WTC11 (cell line): Measurements from ENCODE around the gene TMCO2. TPM values are rescaled to one million over a fixed set of nuclear protein-coding genes. Genes with fewer than 3 reads are reported as not detected.

ENCODE experiments used
- ATAC-seq: fragments of 200-7000 bp; cut with Tn5 transposase; 2 replicates; pipeline ENCODE4 v1.10.0; 2021; ENCODE audit warnings: mild to moderate bottlenecking, moderate library complexity
- CTCF ChIA-PET: fragments of 300-600 bp; sonication (Branson Sonifier 250); formaldehyde crosslinking; loops from one replicate; lab custom pipeline; 2021; ENCODE audit warnings: antibody characterized with exemption; lab: Charles Lee
- POLR2A ChIA-PET: fragments of 350-600 bp; sonication (Branson Sonifier 250); formaldehyde crosslinking; loops from one replicate; lab custom pipeline; 2021; ENCODE audit warnings: antibody characterized with exemption; lab: Charles Lee
- DNase-seq: peaks from one replicate; pipeline ENCODE4 v3.0.0; 2021; ENCODE audit warnings: low spot score
- H3K27ac Mint-ChIP-seq: 2 replicates; pipeline ENCODE4 v1.8.0; 2021; ENCODE audit warnings: mixed read lengths
- H3K27me3 Mint-ChIP-seq: 2 replicates; pipeline ENCODE4 v1.8.0; 2021; ENCODE audit warnings: low read depth, mild to moderate bottlenecking, moderate library complexity, mixed read lengths
- H3K36me3 Mint-ChIP-seq: 2 replicates; pipeline ENCODE4 v1.8.0; 2021; ENCODE audit warnings: mixed read lengths
- H3K4me1 Mint-ChIP-seq: 2 replicates; pipeline ENCODE4 v1.8.0; 2022; ENCODE audit warnings: mixed read lengths
- H3K4me3 Mint-ChIP-seq: 2 replicates; pipeline ENCODE4 v1.8.0; 2021; ENCODE audit warnings: mild to moderate bottlenecking, moderate library complexity, mixed read lengths
- H3K9me3 Mint-ChIP-seq: 2 replicates; pipeline ENCODE4 v1.8.0; 2021; ENCODE audit warnings: mixed read lengths
- EMX1 ChIP-seq: fragments of 250-450 bp; sonication (Bioruptor Pico); IDR thresholded peaks from 2 replicates; pipeline ENCODE4 v1.8.0; 2021; ENCODE audit warnings: mild to moderate bottlenecking
- FOXK1 ChIP-seq: sonication (generic); formaldehyde crosslinking; IDR thresholded peaks from 2 replicates; pipeline ENCODE4 v1.8.0; 2022; ENCODE audit warnings: mild to moderate bottlenecking, moderate library complexity, missing genetic modification reagents
- FOXP1 ChIP-seq: sonication (generic); formaldehyde crosslinking; IDR thresholded peaks from 2 replicates; pipeline ENCODE4 v1.8.0; 2022; ENCODE audit warnings: missing genetic modification reagents, mild to moderate bottlenecking, moderate library complexity, borderline replicate concordance
- GTF2I ChIP-seq: fragments of 250-450 bp; sonication (Bioruptor Pico); conservative IDR thresholded peaks from 2 replicates; pipeline ENCODE4 v1.4.0; 2021; ENCODE audit warnings: mild to moderate bottlenecking
- IRF1 ChIP-seq: sonication (generic); formaldehyde crosslinking; IDR thresholded peaks from 2 replicates; pipeline ENCODE4 v1.8.0; 2023; ENCODE audit warnings: missing genetic modification reagents
- NFYB ChIP-seq: sonication (generic); formaldehyde crosslinking; conservative IDR thresholded peaks from 2 replicates; pipeline ENCODE4 v1.8.0; 2022; ENCODE audit warnings: low read depth, missing genetic modification reagents
- SMAD3 ChIP-seq: sonication (generic); formaldehyde crosslinking; IDR thresholded peaks from 2 replicates; pipeline ENCODE4 v1.8.0; 2022; ENCODE audit warnings: missing genetic modification reagents, mild to moderate bottlenecking, borderline replicate concordance
- TEAD4 ChIP-seq: sonication (generic); formaldehyde crosslinking; IDR thresholded peaks from 2 replicates; pipeline ENCODE4 v1.8.0; 2022; ENCODE audit warnings: mild to moderate bottlenecking, missing genetic modification reagents
- ZNF138 ChIP-seq: sonication (generic); formaldehyde crosslinking; conservative IDR thresholded peaks from 2 replicates; pipeline ENCODE4 v1.8.1; 2022; ENCODE audit warnings: mild to moderate bottlenecking, moderate library complexity, missing genetic modification reagents
- ZNF219 ChIP-seq: sonication (generic); formaldehyde crosslinking; IDR thresholded peaks from 2 replicates; pipeline ENCODE4 v1.8.0; 2023; ENCODE audit warnings: missing genetic modification reagents, mild to moderate bottlenecking, borderline replicate concordance
- ZNF396 ChIP-seq: fragments of 250-450 bp; sonication (Bioruptor Pico); IDR thresholded peaks from 2 replicates; pipeline ENCODE4 v1.8.0; 2021; ENCODE audit warnings: mild to moderate bottlenecking, moderate library complexity, borderline replicate concordance
- ZNF423 ChIP-seq: fragments of 250-450 bp; sonication (Bioruptor Pico); IDR thresholded peaks from 2 replicates; pipeline ENCODE4 v2.1.2; 2022; ENCODE audit warnings: mild to moderate bottlenecking, moderate library complexity
- ZSCAN18 ChIP-seq: fragments of 250-450 bp; sonication (Bioruptor Pico); IDR thresholded peaks from 2 replicates; pipeline ENCODE4 v2.1.2; 2022; ENCODE audit warnings: mild to moderate bottlenecking, moderate library complexity
- total RNA-seq: library from RNA; stranded (reverse); gene quantifications from 3 replicates; pipeline ENCODE4 v1.2.3, GENCODE V29; 2021
- TF ChIP-seq, protein P1 (sequence below): fragments of 200-600 bp; IDR thresholded peaks from 2 replicates; pipeline ENCODE4 v1.8.0; 2022; ENCODE audit warnings: antibody characterized with exemption
- TF ChIP-seq, protein P2 (sequence below): fragments of 250-450 bp; sonication (Bioruptor Pico); IDR thresholded peaks from 2 replicates; pipeline ENCODE4 v1.9.0; 2021; ENCODE audit warnings: mild to moderate bottlenecking
- TF ChIP-seq, protein P3 (sequence below): sonication (generic); formaldehyde crosslinking; IDR thresholded peaks from 2 replicates; pipeline ENCODE4 v1.8.0; 2022; ENCODE audit warnings: mild to moderate bottlenecking, missing genetic modification reagents

TMCO2 gene
- total RNA-seq, 1 experiment from 2014 or later: not detected

DNA sequence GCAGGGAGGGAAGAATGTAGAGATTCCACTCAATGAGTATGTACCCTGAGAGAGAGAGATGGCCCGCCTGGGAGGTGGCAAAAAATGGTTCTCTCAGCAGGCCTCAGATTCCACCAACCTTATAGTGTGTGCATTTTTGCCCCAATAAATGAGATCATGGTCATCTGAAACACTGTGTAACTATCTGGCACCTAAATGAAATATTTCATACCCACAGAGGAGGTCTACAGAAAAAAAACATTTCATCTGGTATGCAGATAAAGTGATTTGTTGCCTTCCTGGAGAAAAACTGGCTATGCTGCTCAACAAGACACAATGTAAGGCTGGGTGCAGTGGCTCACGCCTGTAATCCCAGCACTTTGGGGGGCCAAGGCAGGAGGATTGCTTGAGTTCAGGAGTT lies 4.9 kb downstream of the TMCO2 start (continued):
- TF ChIP-seq IRF1 (CRISPR knock-in tag): no peak
- TF ChIP-seq FOXP1 (CRISPR knock-in tag): no peak
- TF ChIP-seq, protein P1, sequence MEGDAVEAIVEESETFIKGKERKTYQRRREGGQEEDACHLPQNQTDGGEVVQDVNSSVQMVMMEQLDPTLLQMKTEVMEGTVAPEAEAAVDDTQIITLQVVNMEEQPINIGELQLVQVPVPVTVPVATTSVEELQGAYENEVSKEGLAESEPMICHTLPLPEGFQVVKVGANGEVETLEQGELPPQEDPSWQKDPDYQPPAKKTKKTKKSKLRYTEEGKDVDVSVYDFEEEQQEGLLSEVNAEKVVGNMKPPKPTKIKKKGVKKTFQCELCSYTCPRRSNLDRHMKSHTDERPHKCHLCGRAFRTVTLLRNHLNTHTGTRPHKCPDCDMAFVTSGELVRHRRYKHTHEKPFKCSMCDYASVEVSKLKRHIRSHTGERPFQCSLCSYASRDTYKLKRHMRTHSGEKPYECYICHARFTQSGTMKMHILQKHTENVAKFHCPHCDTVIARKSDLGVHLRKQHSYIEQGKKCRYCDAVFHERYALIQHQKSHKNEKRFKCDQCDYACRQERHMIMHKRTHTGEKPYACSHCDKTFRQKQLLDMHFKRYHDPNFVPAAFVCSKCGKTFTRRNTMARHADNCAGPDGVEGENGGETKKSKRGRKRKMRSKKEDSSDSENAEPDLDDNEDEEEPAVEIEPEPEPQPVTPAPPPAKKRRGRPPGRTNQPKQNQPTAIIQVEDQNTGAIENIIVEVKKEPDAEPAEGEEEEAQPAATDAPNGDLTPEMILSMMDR: no peak
- TF ChIP-seq, all 79 proteins: peak for 0

DNA sequence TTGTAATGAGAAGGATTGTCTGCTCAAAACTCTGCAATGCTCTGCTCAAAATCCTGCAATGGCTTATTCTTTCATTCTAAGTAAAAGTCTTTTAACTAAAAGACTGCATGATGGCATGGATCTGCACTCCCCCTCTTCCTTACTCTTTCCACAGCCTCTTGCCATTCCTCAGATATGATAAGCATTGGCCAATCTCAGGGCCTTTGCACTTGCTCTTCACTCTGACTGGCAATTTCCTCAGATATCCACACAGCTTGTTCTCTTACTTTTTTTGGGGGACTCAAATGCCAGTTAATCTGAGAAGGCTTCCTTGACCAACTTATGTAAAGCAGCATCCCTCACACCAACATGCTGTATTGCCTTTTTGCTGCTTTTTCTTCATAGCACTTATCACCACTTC lies 7.5 kb downstream of the TMCO2 start:
- no peaks in the 10 kb centered on the region for H3K27me3 Mint-ChIP-seq

More for the DNA sequence above, 7.5 kb downstream of the TMCO2 start:
- Mint-ChIP-seq H3K9me3 (no peaks in the 10 kb centered on the region), H3K4me1 (peaks cover 6% of the 10 kb centered on the region), H3K36me3 (peaks cover 2% of the 10 kb centered on the region; the same call in 1 of the 2 replicates), H3K4me3 (no peak overlapping the region), H3K27ac (no peak overlapping the region)
- CTCF ChIA-PET: interaction anchor here (0.9 to 1.5 kb wide), 2 partner anchors 60 to 84 kb away, joined by 3 to 5 read pairs; no protein-coding TSS in a partner anchor
- DNase-seq: no peak
- POLR2A ChIA-PET: no interaction called here
- no peak for TF ChIP-seq ZNF423
- no peak for TF ChIP-seq FOXK1 (CRISPR knock-in tag)
- no peak for TF ChIP-seq IRF1 (CRISPR knock-in tag)
- TF ChIP-seq SMAD3 (CRISPR knock-in tag): no peak
- TF ChIP-seq TEAD4: no peak
- TF ChIP-seq, protein P2, sequence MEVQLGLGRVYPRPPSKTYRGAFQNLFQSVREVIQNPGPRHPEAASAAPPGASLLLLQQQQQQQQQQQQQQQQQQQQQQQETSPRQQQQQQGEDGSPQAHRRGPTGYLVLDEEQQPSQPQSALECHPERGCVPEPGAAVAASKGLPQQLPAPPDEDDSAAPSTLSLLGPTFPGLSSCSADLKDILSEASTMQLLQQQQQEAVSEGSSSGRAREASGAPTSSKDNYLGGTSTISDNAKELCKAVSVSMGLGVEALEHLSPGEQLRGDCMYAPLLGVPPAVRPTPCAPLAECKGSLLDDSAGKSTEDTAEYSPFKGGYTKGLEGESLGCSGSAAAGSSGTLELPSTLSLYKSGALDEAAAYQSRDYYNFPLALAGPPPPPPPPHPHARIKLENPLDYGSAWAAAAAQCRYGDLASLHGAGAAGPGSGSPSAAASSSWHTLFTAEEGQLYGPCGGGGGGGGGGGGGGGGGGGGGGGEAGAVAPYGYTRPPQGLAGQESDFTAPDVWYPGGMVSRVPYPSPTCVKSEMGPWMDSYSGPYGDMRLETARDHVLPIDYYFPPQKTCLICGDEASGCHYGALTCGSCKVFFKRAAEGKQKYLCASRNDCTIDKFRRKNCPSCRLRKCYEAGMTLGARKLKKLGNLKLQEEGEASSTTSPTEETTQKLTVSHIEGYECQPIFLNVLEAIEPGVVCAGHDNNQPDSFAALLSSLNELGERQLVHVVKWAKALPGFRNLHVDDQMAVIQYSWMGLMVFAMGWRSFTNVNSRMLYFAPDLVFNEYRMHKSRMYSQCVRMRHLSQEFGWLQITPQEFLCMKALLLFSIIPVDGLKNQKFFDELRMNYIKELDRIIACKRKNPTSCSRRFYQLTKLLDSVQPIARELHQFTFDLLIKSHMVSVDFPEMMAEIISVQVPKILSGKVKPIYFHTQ: no peak
- TF ChIP-seq ZNF396: no peak
- TF ChIP-seq GTF2I (CRISPR knock-in tag): no peak
- TF ChIP-seq ZSCAN18 (CRISPR knock-in tag): no peak
- no peak for TF ChIP-seq ZNF219 (CRISPR knock-in tag)
- no peak for TF ChIP-seq EMX1 (CRISPR knock-in tag)
- TF ChIP-seq, protein P3, sequence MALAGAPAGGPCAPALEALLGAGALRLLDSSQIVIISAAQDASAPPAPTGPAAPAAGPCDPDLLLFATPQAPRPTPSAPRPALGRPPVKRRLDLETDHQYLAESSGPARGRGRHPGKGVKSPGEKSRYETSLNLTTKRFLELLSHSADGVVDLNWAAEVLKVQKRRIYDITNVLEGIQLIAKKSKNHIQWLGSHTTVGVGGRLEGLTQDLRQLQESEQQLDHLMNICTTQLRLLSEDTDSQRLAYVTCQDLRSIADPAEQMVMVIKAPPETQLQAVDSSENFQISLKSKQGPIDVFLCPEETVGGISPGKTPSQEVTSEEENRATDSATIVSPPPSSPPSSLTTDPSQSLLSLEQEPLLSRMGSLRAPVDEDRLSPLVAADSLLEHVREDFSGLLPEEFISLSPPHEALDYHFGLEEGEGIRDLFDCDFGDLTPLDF: no peak
- no peak for TF ChIP-seq ZNF138 (CRISPR knock-in tag)
- no peak for TF ChIP-seq NFYB (CRISPR knock-in tag)
- ATAC-seq: no peak
